GM13976 (cell line): ENCODE results near the gene DCPS.

Experiments
- DNase-seq: peaks from one replicate; pipeline ENCODE4 v3.0.0; 2012; ENCODE audit warnings: low spot score
- CTCF ChIP-seq: IDR thresholded peaks from 2 replicates; pipeline ENCODE4 v1.5.1; 2012; ENCODE audit warnings: borderline replicate concordance, mild to moderate bottlenecking; ENCODE audit not compliant: insufficient read depth; ENCODE audit errors: extremely low read depth, missing control alignments, control extremely low read depth
- in situ Hi-C: fragments of 300-500 bp; cut with MboI; formaldehyde crosslinking; loops from one replicate; pipeline ENCODE4 v1.12.0; 2022; ENCODE audit warnings: low sequenced_read_pairs, mixed read lengths, inconsistent platforms; ENCODE audit not compliant: unreplicated experiment

DCPS gene

GRCh38 chr11:126331286-126331685 lies 27.4 kb downstream of the DCPS start:
- DNase-seq = no peak
- in situ Hi-C loops = no loop called here
- TF ChIP-seq CTCF = no peak

- in situ Hi-C loops = no loop called here
- no peak for DNase-seq
- no peak for TF ChIP-seq CTCF
Measured at GRCh38 chr11:126332221-126332711, 28.4 kb downstream of the DCPS start.

GRCh38 chr11:126333142-126333541 lies 29.3 kb downstream of the DCPS start:
- no peak for TF ChIP-seq CTCF
- in situ Hi-C loops = no loop called here
- no peak for DNase-seq

GRCh38 chr11:126334659-126335462 lies 31.0 kb downstream of the DCPS start:
- TF ChIP-seq CTCF = no peak
- DNase-seq = no peak
- in situ Hi-C loops = no loop called here

GRCh38 chr11:126335463-126335760 lies 31.6 kb downstream of the DCPS start:
- in situ Hi-C loops = no loop called here
- no peak for TF ChIP-seq CTCF
- no peak for DNase-seq

- DNase-seq = no peak
- TF ChIP-seq CTCF = no peak
- in situ Hi-C loops = no loop called here
Measured at GRCh38 chr11:126336138-126336541, 32.3 kb downstream of the DCPS start.
